HCT116 (cell line): ENCODE data around the gene SLCO4A1. TPM values are rescaled to one million over a fixed set of nuclear protein-coding genes. Genes with fewer than 3 reads are reported as not detected.

Source experiments
- ATAC-seq: fragments of 200-7000 bp; cut with Tn5 transposase; 2 replicates; pipeline ENCODE4 v1.9.1; 2020; ENCODE audit warnings: mild to moderate bottlenecking, moderate library complexity
- BruUV-seq: library from RNA; stranded (reverse); fragments of 400-500 nt; replicated peaks from 2 replicates; lab custom pipeline; 2021; lab: Mats Ljungman, UMichigan
- CTCF ChIA-PET: fragments of 300-600 bp; sonication (Branson Sonifier 250); formaldehyde crosslinking; loops from one replicate; lab custom pipeline; 2021; ENCODE audit warnings: antibody characterized with exemption; lab: Charles Lee
- POLR2A ChIA-PET: fragments of 300-600, 350-600 bp; sonication (Branson Sonifier 250); formaldehyde crosslinking; loops from one replicate; lab custom pipeline; 2021; ENCODE audit warnings: antibody characterized with exemption; lab: Charles Lee
- RAD21 ChIA-PET, 2 experiments: fragments of 300-600 bp; sonication (Branson Sonifier 250); formaldehyde crosslinking; loops; one replicate each; lab custom pipeline; 2023; ENCODE audit warnings: low total read pairs in 2 of 2; ENCODE audit not compliant: uncharacterized antibody in 2 of 2, unreplicated experiment in 2 of 2, low non-redundant PET in 1 of 2; lab: Charles Lee
- DNase-seq: peaks from one replicate; pipeline ENCODE4 v3.0.0-alpha.2; 2010; ENCODE audit warnings: low read depth, low spot score
- H2AFZ ChIP-seq: fragments of 200-600 bp; shearing (Covaris generic), sonication (generic); 2 replicates; pipeline ENCODE4 v1.6.1; 2017; ENCODE audit warnings: low read depth, mixed run types, mixed read lengths, antibody characterized with exemption, low read length; ENCODE audit not compliant: poor library complexity, severe bottlenecking
- H3K27ac ChIP-seq: 2 replicates; pipeline ENCODE4 v1.5.1; 2012; ENCODE audit warnings: low read depth, low read length
- H3K27me3 ChIP-seq: fragments of 200-600 bp; sonication (generic); 2 replicates; pipeline ENCODE4 v1.6.1; 2016; ENCODE audit warnings: mixed run types, low read length, mixed read lengths; ENCODE audit not compliant: insufficient read depth
- H3K36me3 ChIP-seq, 2 experiments: fragments of 200-500 bp in 1 of 2; fragments of 200-600 bp in 1 of 2; sonication (Bioruptor generic) in 1 of 2; sonication (generic) in 1 of 2; 2 replicates each; pipeline versions ENCODE4 v1.5.1 to v1.6.1; 2014 to 2016; ENCODE audit warnings: low read length in 2 of 2, inconsistent platforms in 1 of 2, mixed read lengths in 1 of 2, mixed run types in 1 of 2; ENCODE audit not compliant: insufficient read depth in 2 of 2, control insufficient read depth in 1 of 2
- H3K4me1 ChIP-seq, 2 experiments: fragments of 200-600 bp in 1 of 2; sonication (generic) in 1 of 2; 2 replicates each; pipeline versions ENCODE4 v1.5.1 to v1.6.1; 2012 to 2017; ENCODE audit warnings: low read length in 2 of 2, inconsistent platforms in 1 of 2, mild to moderate bottlenecking in 1 of 2, mixed read lengths in 1 of 2, mixed run types in 1 of 2, moderate library complexity in 1 of 2; ENCODE audit not compliant: insufficient read depth in 2 of 2, control insufficient read depth in 1 of 2
- H3K4me2 ChIP-seq: fragments of 200-600 bp; sonication (generic); 2 replicates; pipeline ENCODE4 v1.6.1; 2017; ENCODE audit warnings: mixed run types, low read length, mixed read lengths
- H3K4me3 ChIP-seq, 2 experiments: fragments of 200-600 bp in 1 of 2; sonication (generic) in 1 of 2; replicated peaks in 1 of 2; 2 replicates each; pipeline ENCODE4 v1.5.1; 2011 to 2016; ENCODE audit warnings: low read length in 2 of 2, control low read depth in 1 of 2, low read depth in 1 of 2, mild to moderate bottlenecking in 1 of 2, mixed read lengths in 1 of 2, mixed run types in 1 of 2
- H3K79me2 ChIP-seq: fragments of 200-600 bp; sonication (generic); 2 replicates; pipeline ENCODE4 v1.6.1; 2017; ENCODE audit warnings: mild to moderate bottlenecking, mixed run types, low read length, moderate library complexity, mixed read lengths; ENCODE audit not compliant: insufficient read depth
- H3K9ac ChIP-seq: fragments of 200-600 bp; sonication (generic); 2 replicates; pipeline ENCODE4 v1.6.1; 2016; ENCODE audit warnings: low read length, mixed read lengths
- H3K9me2 ChIP-seq: fragments of 200-600 bp; sonication (generic), shearing (Covaris generic); 2 replicates; pipeline ENCODE4 v1.6.1; 2017; ENCODE audit warnings: mixed run types, mild to moderate bottlenecking, moderate library complexity; ENCODE audit not compliant: insufficient read depth
- H3K9me3 ChIP-seq, 2 experiments: fragments of 200-500 bp in 1 of 2; fragments of 200-600 bp in 1 of 2; sonication (Bioruptor generic) in 1 of 2; sonication (generic) in 1 of 2; 2 replicates each; pipeline ENCODE4 v1.6.1; 2014 to 2017; ENCODE audit warnings: low read length in 2 of 2, mixed read lengths in 2 of 2, inconsistent platforms in 1 of 2, low read depth in 1 of 2, mild to moderate bottlenecking in 1 of 2, mixed run types in 1 of 2, moderate library complexity in 1 of 2; ENCODE audit not compliant: control insufficient read depth in 1 of 2, insufficient read depth in 1 of 2
- H4K20me1 ChIP-seq: fragments of 200-600 bp; sonication (generic), shearing (Covaris generic); 2 replicates; pipeline ENCODE4 v1.6.1; 2017; ENCODE audit warnings: mixed run types, mild to moderate bottlenecking, moderate library complexity; ENCODE audit not compliant: insufficient read depth
- CBX3 ChIP-seq: IDR thresholded peaks from 2 replicates; pipeline ENCODE4 v1.6.1; 2012; ENCODE audit warnings: low read depth
- EGR1 ChIP-seq: IDR thresholded peaks from 2 replicates; pipeline ENCODE4 v1.6.1; 2012; ENCODE audit warnings: low read depth
- FOSL1 ChIP-seq: IDR thresholded peaks from 2 replicates; pipeline ENCODE4 v1.6.1; 2012; ENCODE audit warnings: low read depth
- JUND ChIP-seq: IDR thresholded peaks from 2 replicates; pipeline ENCODE4 v1.6.1; 2012
- POLR2A ChIP-seq: IDR thresholded peaks from 2 replicates; pipeline ENCODE4 v1.7.0; 2011; ENCODE audit warnings: borderline replicate concordance; ENCODE audit not compliant: insufficient read depth, insufficient read length; ENCODE audit errors: extremely low read depth
- SP1 ChIP-seq: IDR thresholded peaks from 2 replicates; pipeline ENCODE4 v1.6.1; 2012; ENCODE audit warnings: low read depth
- TCF7L2 ChIP-seq: IDR thresholded peaks from 2 replicates; pipeline ENCODE4 v1.7.0; 2011; ENCODE audit warnings: borderline replicate concordance, inconsistent platforms; ENCODE audit not compliant: insufficient read depth, insufficient read length; ENCODE audit errors: extremely low read depth
- ZFX ChIP-seq: fragments of 450-650 bp; IDR thresholded peaks from 2 replicates; pipeline ENCODE4 v1.6.1; 2017
- intact Hi-C: fragments of 100-400 bp; cut with micrococcal nuclease; formaldehyde crosslinking; loops from 2 replicates; pipeline ENCODE4 v1.10.0; 2022
- total RNA-seq: library from RNA; stranded (reverse); gene quantifications from one replicate; pipeline ENCODE4 v1.2.1, GENCODE V29; 2021; ENCODE audit not compliant: unreplicated experiment
- TF ChIP-seq, protein P1 (sequence below): IDR thresholded peaks from 2 replicates; pipeline ENCODE4 v1.6.1; 2011; ENCODE audit warnings: mild to moderate bottlenecking, low read length, moderate library complexity; ENCODE audit not compliant: insufficient replicate concordance; ENCODE audit errors: extremely low read depth
- TF ChIP-seq, protein P2 (sequence below): IDR thresholded peaks from 2 replicates; pipeline ENCODE4 v1.6.1; 2012
- TF ChIP-seq, protein P3 (sequence below), 3 experiments: fragments of 200-600 bp in 1 of 3; sonication (generic) in 1 of 3; IDR thresholded peaks in 2 of 3; conservative IDR thresholded peaks in 1 of 3; 2 replicates each; pipeline ENCODE4 v1.5.1; 2012 to 2017; ENCODE audit warnings: low read depth in 2 of 3, low read length in 2 of 3, antibody characterized with exemption in 1 of 3, borderline replicate concordance in 1 of 3, control low read depth in 1 of 3, mild to moderate bottlenecking in 1 of 3, mixed read lengths in 1 of 3, mixed run types in 1 of 3, moderate library complexity in 1 of 3; ENCODE audit not compliant: insufficient read depth in 1 of 3

The SLCO4A1 gene
- total RNA-seq, 1 experiment from 2014 or later, result 107 TPM

DNA sequence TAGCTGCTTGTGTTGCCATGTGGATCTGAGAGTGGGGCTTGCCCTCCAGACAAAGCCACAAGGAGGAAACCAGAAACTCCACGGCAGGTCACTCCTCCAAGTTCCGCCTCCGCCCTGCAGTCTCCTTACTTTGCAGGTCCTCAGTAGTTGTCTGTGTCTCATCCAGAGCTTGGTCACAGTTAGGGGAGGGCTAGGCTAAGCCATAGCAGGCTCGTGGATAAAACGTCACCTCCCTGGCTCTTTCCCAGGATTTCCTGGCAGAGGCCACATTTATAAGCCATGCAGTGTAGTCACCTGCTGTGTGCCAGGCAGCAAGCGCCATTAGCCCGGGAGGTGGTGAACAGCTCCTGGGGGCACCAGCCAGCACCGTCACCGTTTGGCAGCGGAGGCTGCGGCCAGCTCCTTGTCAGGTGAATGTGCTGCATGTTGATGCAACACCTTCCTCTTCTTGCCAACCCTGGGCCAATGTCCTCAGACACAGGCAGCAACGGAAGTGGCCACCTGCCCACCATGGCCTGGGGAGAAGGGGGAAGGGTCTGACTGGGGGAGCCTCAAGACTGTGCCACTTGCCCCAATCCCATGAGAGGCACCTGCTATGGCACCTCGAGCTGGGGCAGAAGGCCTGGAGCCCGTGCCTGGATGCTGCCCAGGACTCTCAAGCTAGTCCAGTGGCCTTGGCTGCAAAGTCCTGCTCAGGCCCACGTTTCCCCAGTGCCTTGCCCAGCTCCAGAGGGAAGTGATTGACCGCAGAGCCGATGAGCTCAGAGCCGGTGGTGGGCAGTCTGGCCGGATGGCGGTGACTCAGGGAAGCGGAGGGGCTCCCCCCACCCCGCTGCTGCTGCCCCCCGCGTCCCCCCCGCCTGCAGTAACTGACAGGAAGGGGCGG is 39.0 kb upstream of the SLCO4A1 start:
- ATAC-seq, result no peak

More for the DNA sequence above, 39.0 kb upstream of the SLCO4A1 start:
- no peak for DNase-seq
- H3K27me3 ChIP-seq, result no peaks in the 10 kb centered on the region
- no peak overlapping the region for H3K27ac ChIP-seq
- no peaks in the 10 kb centered on the region for H3K36me3 ChIP-seq
- H3K9me3 ChIP-seq, result no peaks in the 10 kb centered on the region
- BruUV-seq, result no TSS peak
- H3K9ac ChIP-seq, result no peak overlapping the region
- no peaks in the 10 kb centered on the region for H3K9me2 ChIP-seq
- POLR2A ChIA-PET, result no interaction called here
- TF ChIP-seq CBX3, result no peak
- no peak for TF ChIP-seq POLR2A
- TF ChIP-seq JUND, result no peak
- TF ChIP-seq TCF7L2, result no peak
- TF ChIP-seq SP1, result no peak
- TF ChIP-seq, protein P1, sequence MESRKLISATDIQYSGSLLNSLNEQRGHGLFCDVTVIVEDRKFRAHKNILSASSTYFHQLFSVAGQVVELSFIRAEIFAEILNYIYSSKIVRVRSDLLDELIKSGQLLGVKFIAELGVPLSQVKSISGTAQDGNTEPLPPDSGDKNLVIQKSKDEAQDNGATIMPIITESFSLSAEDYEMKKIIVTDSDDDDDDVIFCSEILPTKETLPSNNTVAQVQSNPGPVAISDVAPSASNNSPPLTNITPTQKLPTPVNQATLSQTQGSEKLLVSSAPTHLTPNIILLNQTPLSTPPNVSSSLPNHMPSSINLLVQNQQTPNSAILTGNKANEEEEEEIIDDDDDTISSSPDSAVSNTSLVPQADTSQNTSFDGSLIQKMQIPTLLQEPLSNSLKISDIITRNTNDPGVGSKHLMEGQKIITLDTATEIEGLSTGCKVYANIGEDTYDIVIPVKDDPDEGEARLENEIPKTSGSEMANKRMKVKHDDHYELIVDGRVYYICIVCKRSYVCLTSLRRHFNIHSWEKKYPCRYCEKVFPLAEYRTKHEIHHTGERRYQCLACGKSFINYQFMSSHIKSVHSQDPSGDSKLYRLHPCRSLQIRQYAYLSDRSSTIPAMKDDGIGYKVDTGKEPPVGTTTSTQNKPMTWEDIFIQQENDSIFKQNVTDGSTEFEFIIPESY, result no peak
- no peak for TF ChIP-seq FOSL1
- TF ChIP-seq, protein P2, sequence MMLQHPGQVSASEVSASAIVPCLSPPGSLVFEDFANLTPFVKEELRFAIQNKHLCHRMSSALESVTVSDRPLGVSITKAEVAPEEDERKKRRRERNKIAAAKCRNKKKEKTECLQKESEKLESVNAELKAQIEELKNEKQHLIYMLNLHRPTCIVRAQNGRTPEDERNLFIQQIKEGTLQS, result no peak
- TF ChIP-seq ZFX, result no peak
- TF ChIP-seq, protein P3, sequence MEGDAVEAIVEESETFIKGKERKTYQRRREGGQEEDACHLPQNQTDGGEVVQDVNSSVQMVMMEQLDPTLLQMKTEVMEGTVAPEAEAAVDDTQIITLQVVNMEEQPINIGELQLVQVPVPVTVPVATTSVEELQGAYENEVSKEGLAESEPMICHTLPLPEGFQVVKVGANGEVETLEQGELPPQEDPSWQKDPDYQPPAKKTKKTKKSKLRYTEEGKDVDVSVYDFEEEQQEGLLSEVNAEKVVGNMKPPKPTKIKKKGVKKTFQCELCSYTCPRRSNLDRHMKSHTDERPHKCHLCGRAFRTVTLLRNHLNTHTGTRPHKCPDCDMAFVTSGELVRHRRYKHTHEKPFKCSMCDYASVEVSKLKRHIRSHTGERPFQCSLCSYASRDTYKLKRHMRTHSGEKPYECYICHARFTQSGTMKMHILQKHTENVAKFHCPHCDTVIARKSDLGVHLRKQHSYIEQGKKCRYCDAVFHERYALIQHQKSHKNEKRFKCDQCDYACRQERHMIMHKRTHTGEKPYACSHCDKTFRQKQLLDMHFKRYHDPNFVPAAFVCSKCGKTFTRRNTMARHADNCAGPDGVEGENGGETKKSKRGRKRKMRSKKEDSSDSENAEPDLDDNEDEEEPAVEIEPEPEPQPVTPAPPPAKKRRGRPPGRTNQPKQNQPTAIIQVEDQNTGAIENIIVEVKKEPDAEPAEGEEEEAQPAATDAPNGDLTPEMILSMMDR (IDR thresholded peaks at IDR 0.05 in 2 of 3, conservative IDR thresholded peaks at IDR 0.05 in 1 of 3; ENCODE audit: borderline replicate concordance in 1 of 3, insufficient read depth in 1 of 3, low read depth in 2 of 3, low read length in 2 of 3), result no peak
- TF ChIP-seq EGR1, result no peak
- TF ChIP-seq, all 23 proteins: peak for 0
- no peaks in the 10 kb centered on the region for H4K20me1 ChIP-seq
- no peak overlapping the region for H2AFZ ChIP-seq
- ChIA-PET CTCF (interaction anchor here (2.0 kb wide), 1 partner anchor 14 kb away, joined by 5 read pairs; no protein-coding TSS in a partner anchor), RAD21 (no interaction called here)
- H3K4me2 ChIP-seq, result no peak overlapping the region
- H3K79me2 ChIP-seq, result no peaks in the 10 kb centered on the region
- peaks cover 11 to 13% of the 10 kb centered on the region in 2 experiments; a peak in 3 of 4 replicates for H3K4me1 ChIP-seq
- intact Hi-C loops, result no loop called here
- no peak overlapping the region for H3K4me3 ChIP-seq
